Neural cell (in vitro differentiated cells): Measurements from ENCODE around the gene KIAA2012. TPM values are rescaled to one million over a fixed set of nuclear protein-coding genes. Genes with fewer than 3 reads are reported as not detected.

ENCODE experiments used
- H2AFZ ChIP-seq: fragments of 200-600, 300-800 bp; sonication (generic), shearing (Covaris generic); 2 replicates; pipeline ENCODE4 v1.6.0; 2014; ENCODE audit warnings: low read depth, mild to moderate bottlenecking, antibody characterized with exemption, low read length, moderate library complexity
- H3F3A ChIP-seq: fragments of 200-600 bp; shearing (Covaris generic); 2 replicates; pipeline ENCODE4 v1.6.1; 2016; ENCODE audit warnings: mild to moderate bottlenecking, moderate library complexity, mixed read lengths, antibody characterized with exemption, low read length; ENCODE audit not compliant: insufficient read depth, poor library complexity, severe bottlenecking
- H3K27ac ChIP-seq: fragments of 200-600, 300-800 bp; sonication (generic), shearing (Covaris generic); 2 replicates; pipeline ENCODE4 v1.5.1; 2014; ENCODE audit warnings: mild to moderate bottlenecking, low read length, moderate library complexity
- H3K27me3 ChIP-seq: fragments of 300-800, 200-600 bp; sonication (generic), shearing (Covaris generic); 2 replicates; pipeline ENCODE4 v1.6.0; 2014; ENCODE audit warnings: mild to moderate bottlenecking, low read depth, low read length, moderate library complexity; ENCODE audit not compliant: insufficient read depth
- H3K36me3 ChIP-seq: fragments of 300-800, 200-600 bp; sonication (generic), shearing (Covaris generic); 2 replicates; pipeline ENCODE4 v1.5.1; 2014; ENCODE audit warnings: mild to moderate bottlenecking, antibody characterized with exemption, low read length, moderate library complexity; ENCODE audit not compliant: insufficient read depth
- H3K4me2 ChIP-seq: fragments of 300-800, 200-600 bp; sonication (generic), shearing (Covaris generic); 2 replicates; pipeline ENCODE4 v1.6.0; 2014; ENCODE audit warnings: mild to moderate bottlenecking, low read length
- H3K4me3 ChIP-seq: fragments of 300-800, 200-600 bp; sonication (generic), shearing (Covaris generic); 2 replicates; pipeline ENCODE4 v1.5.1; 2014; ENCODE audit warnings: mild to moderate bottlenecking, low read length, moderate library complexity
- H3K79me2 ChIP-seq: fragments of 200-600 bp; shearing (Covaris generic); replicated peaks from 2 replicates; pipeline ENCODE4 v1.6.0; 2014; ENCODE audit warnings: mild to moderate bottlenecking, low read length, moderate library complexity; ENCODE audit not compliant: insufficient read depth
- H3K9ac ChIP-seq: fragments of 300-800, 200-600 bp; sonication (generic), shearing (Covaris generic); 2 replicates; pipeline ENCODE4 v1.6.1; 2016; ENCODE audit warnings: mild to moderate bottlenecking, low read length, mixed read lengths
- H3K9me2 ChIP-seq: fragments of 200-600 bp; shearing (Covaris generic); 2 replicates; pipeline ENCODE4 v1.6.1; 2016; ENCODE audit warnings: mild to moderate bottlenecking, low read length, mixed read lengths; ENCODE audit not compliant: insufficient read depth
- H3K9me3 ChIP-seq: fragments of 200-600, 300-800 bp; sonication (generic), shearing (Covaris generic); 2 replicates; pipeline ENCODE4 v1.6.1; 2016; ENCODE audit warnings: mild to moderate bottlenecking, mixed run types, low read length, moderate library complexity, mixed read lengths
- H4K20me1 ChIP-seq: fragments of 200-600 bp; shearing (Covaris generic); 2 replicates; pipeline ENCODE4 v1.6.1; 2016; ENCODE audit warnings: mild to moderate bottlenecking, mixed run types; ENCODE audit not compliant: insufficient read depth
- EP300 ChIP-seq: fragments of 450-650 bp; conservative IDR thresholded peaks from 2 replicates; pipeline ENCODE4 v1.6.1; 2014; ENCODE audit warnings: antibody characterized with exemption, mild to moderate bottlenecking, moderate library complexity; ENCODE audit not compliant: poor library complexity, severe bottlenecking
- EZH2 ChIP-seq: fragments of 200-600, 300-800 bp; shearing (Covaris generic), sonication (generic); IDR thresholded peaks from 2 replicates; pipeline ENCODE4 v1.6.1; 2014; ENCODE audit warnings: antibody characterized with exemption, low read length, borderline replicate concordance, mild to moderate bottlenecking; ENCODE audit not compliant: insufficient read depth, poor library complexity, severe bottlenecking
- POLR2AphosphoS5 ChIP-seq: IDR thresholded peaks from 2 replicates; pipeline ENCODE4 v1.6.1; 2012
- REST ChIP-seq: IDR thresholded peaks from 2 replicates; pipeline ENCODE4 v1.6.1; 2012; ENCODE audit warnings: borderline replicate concordance
- SMC3 ChIP-seq: fragments of 450-650 bp; conservative IDR thresholded peaks from 2 replicates; pipeline ENCODE4 v1.6.1; 2014; ENCODE audit warnings: antibody characterized with exemption, mild to moderate bottlenecking, moderate library complexity; ENCODE audit not compliant: poor library complexity
- TAF1 ChIP-seq: IDR thresholded peaks from 2 replicates; pipeline ENCODE4 v1.6.1; 2012; ENCODE audit warnings: low read depth
- polyA plus RNA-seq: library from polyadenylated mRNA; depleted of rRNA; stranded (reverse); fragments of >200 nt; gene quantifications from 2 replicates; pipeline ENCODE4 v1.2.3, GENCODE V29; 2014
- TF ChIP-seq, protein P1 (sequence below): fragments of 450-650 bp; IDR thresholded peaks from 2 replicates; pipeline ENCODE4 v1.5.1; 2014; ENCODE audit warnings: antibody characterized with exemption, mild to moderate bottlenecking, moderate library complexity; ENCODE audit not compliant: poor library complexity, severe bottlenecking

KIAA2012 gene
- polyA plus RNA-seq, 1 donor from 2014 or later, result not detected

- Histone ChIP-seq H3K4me2 (no peak overlapping the region), H4K20me1 (no peaks in the 10 kb centered on the region), H3K9me3 (no peaks in the 10 kb centered on the region), H3F3A (no peaks in the 10 kb centered on the region), H3K79me2 (no peaks in the 10 kb centered on the region), H3K36me3 (no peaks in the 10 kb centered on the region), H3K9ac (no peak overlapping the region), H3K9me2 (no peaks in the 10 kb centered on the region), H3K27me3 (peaks cover 41% of the 10 kb centered on the region), H3K27ac (no peak overlapping the region), H2AFZ (no peak overlapping the region), H3K4me3 (no peak overlapping the region)
- TF ChIP-seq EZH2, result no peak
- no peak for TF ChIP-seq REST
Observed at GRCh38 chr2:202030691-202031090, 42.4 kb upstream of the KIAA2012 start.

- Histone ChIP-seq H3K9ac (no peak overlapping the region), H3K9me3 (no peaks in the 10 kb centered on the region), H3K4me2 (no peak overlapping the region), H3K79me2 (no peaks in the 10 kb centered on the region), H4K20me1 (no peaks in the 10 kb centered on the region), H3F3A (no peaks in the 10 kb centered on the region), H3K4me3 (no peak overlapping the region), H3K36me3 (no peaks in the 10 kb centered on the region), H3K27ac (no peak overlapping the region), H2AFZ (no peak overlapping the region), H3K9me2 (no peaks in the 10 kb centered on the region), H3K27me3 (peaks cover 48% of the 10 kb centered on the region)
- TF ChIP-seq EP300 (no peak), TAF1 (no peak), EZH2 (no peak)
- TF ChIP-seq, protein P1, sequence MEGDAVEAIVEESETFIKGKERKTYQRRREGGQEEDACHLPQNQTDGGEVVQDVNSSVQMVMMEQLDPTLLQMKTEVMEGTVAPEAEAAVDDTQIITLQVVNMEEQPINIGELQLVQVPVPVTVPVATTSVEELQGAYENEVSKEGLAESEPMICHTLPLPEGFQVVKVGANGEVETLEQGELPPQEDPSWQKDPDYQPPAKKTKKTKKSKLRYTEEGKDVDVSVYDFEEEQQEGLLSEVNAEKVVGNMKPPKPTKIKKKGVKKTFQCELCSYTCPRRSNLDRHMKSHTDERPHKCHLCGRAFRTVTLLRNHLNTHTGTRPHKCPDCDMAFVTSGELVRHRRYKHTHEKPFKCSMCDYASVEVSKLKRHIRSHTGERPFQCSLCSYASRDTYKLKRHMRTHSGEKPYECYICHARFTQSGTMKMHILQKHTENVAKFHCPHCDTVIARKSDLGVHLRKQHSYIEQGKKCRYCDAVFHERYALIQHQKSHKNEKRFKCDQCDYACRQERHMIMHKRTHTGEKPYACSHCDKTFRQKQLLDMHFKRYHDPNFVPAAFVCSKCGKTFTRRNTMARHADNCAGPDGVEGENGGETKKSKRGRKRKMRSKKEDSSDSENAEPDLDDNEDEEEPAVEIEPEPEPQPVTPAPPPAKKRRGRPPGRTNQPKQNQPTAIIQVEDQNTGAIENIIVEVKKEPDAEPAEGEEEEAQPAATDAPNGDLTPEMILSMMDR, result no peak
Observed at GRCh38 chr2:202031246-202031951, 41.7 kb upstream of the KIAA2012 start.

DNA sequence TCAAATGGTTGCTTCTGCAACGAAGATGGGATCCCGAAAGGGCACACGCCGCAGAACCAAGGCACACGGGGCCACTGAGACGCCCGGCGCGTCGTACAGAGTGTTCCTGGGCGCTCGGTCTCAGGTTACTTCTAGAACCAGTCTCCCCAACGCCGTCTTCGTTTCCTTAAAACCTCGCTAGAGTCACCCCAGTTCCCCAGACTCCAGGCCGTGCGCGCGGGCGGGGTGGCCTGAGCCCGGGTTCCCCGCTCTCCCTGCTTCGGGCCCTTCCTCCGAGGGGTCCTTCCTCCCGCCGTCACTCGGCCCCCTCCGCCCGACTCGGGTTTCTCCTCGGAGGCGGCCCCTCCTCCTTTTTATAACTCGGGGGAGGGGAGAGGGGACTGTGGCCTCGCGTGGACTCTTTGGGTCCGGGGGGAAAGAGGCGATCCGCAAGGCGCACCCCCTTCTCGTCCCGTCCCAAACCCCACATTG, 40.2 kb upstream of the KIAA2012 start:
- H3K4me3 ChIP-seq, result peak overlapping the region; percentile 70
- H3K36me3 ChIP-seq, result no peaks in the 10 kb centered on the region
- TF ChIP-seq POLR2AphosphoS5, result peak; percentile 27
- TF ChIP-seq SMC3, result no peak
- H3K4me2 ChIP-seq, result peak overlapping the region; percentile 62
- H3F3A ChIP-seq, result no peaks in the 10 kb centered on the region
- no peaks in the 10 kb centered on the region for H3K9me3 ChIP-seq
- no peak overlapping the region for H3K27ac ChIP-seq
- H3K27me3 ChIP-seq, result peaks cover 63% of the 10 kb centered on the region
- no peaks in the 10 kb centered on the region for H3K9me2 ChIP-seq
- H4K20me1 ChIP-seq, result no peaks in the 10 kb centered on the region
- H2AFZ ChIP-seq, result no peak overlapping the region
- peaks cover 13% of the 10 kb centered on the region for H3K79me2 ChIP-seq
- peak overlapping the region; percentile 23 for H3K9ac ChIP-seq
